IMR-90 (cell line): ENCODE measurements around the gene IFNL1. TPM values are rescaled to one million over a fixed set of nuclear protein-coding genes. Genes with fewer than 3 reads are reported as not detected.

ENCODE experiments used
- ATAC-seq: fragments of 200-7000 bp; cut with Tn5 transposase; 2 replicates; pipeline ENCODE4 v1.9.1; 2020; ENCODE audit warnings: low read depth, mild to moderate bottlenecking, moderate library complexity
- BruUV-seq: library from RNA; stranded (reverse); fragments of 400-500 nt; replicated peaks from 2 replicates; lab custom pipeline; 2021; lab: Mats Ljungman, UMichigan
- CTCF ChIA-PET: fragments of 300-600 bp; formaldehyde crosslinking; extraction: SDS; loops from one replicate; lab custom pipeline; 2021; ENCODE audit warnings: antibody characterized with exemption; lab: Yijun Ruan, JAX
- POLR2A ChIA-PET: fragments of 300-600 bp; sonication (Branson Sonifier 250); formaldehyde crosslinking; loops from one replicate; lab custom pipeline; 2022; ENCODE audit warnings: antibody characterized with exemption; ENCODE audit not compliant: unreplicated experiment; lab: Charles Lee
- DNase-seq: peaks from one replicate; pipeline ENCODE4 v3.0.0; 2013
- H2AFZ ChIP-seq: replicated peaks from 2 replicates; pipeline ENCODE3; 2013; ENCODE audit warnings: low read length, mild to moderate bottlenecking; ENCODE audit not compliant: poor library complexity
- H2AK5ac ChIP-seq: 2 replicates; pipeline ENCODE4 v1.6.1; 2013; ENCODE audit warnings: low read depth, low read length, inconsistent platforms
- H2AK9ac ChIP-seq: replicated peaks from 2 replicates; pipeline ENCODE3; 2013; ENCODE audit warnings: mild to moderate bottlenecking, low read depth, low read length, moderate library complexity; ENCODE audit not compliant: poor library complexity
- H2BK120ac ChIP-seq: 2 replicates; pipeline ENCODE4 v1.6.1; 2013; ENCODE audit warnings: low read depth, low read length, inconsistent platforms
- H2BK15ac ChIP-seq: 3 replicates; pipeline ENCODE4 v1.6.1; 2013; ENCODE audit warnings: low read depth, low read length, inconsistent platforms
- H2BK20ac ChIP-seq: 2 replicates; pipeline ENCODE4 v1.6.1; 2013; ENCODE audit warnings: low read depth, mild to moderate bottlenecking, inconsistent platforms, low read length, moderate library complexity
- H2BK5ac ChIP-seq: 2 replicates; pipeline ENCODE4 v1.6.1; 2013; ENCODE audit warnings: mild to moderate bottlenecking, low read depth, low read length, inconsistent platforms; ENCODE audit not compliant: poor library complexity, severe bottlenecking
- H3K14ac ChIP-seq: replicated peaks from 2 replicates; pipeline ENCODE4 v1.6.1; 2013; ENCODE audit warnings: low read depth, low read length, inconsistent platforms
- H3K18ac ChIP-seq: 2 replicates; pipeline ENCODE4 v1.6.1; 2013; ENCODE audit warnings: low read depth, low read length, control low read depth
- H3K23ac ChIP-seq: 2 replicates; pipeline ENCODE4 v1.6.1; 2013; ENCODE audit warnings: low read depth, low read length, inconsistent platforms
- H3K27ac ChIP-seq: 2 replicates; pipeline ENCODE4 v1.5.1; 2013; ENCODE audit warnings: mild to moderate bottlenecking, control low read depth, low read length; ENCODE audit not compliant: insufficient read depth
- H3K27me3 ChIP-seq: 2 replicates; pipeline ENCODE4 v1.6.1; 2013; ENCODE audit warnings: low read length; ENCODE audit not compliant: control insufficient read depth, insufficient read depth
- H3K36me3 ChIP-seq: 2 replicates; pipeline ENCODE4 v1.6.1; 2013; ENCODE audit warnings: low read length, mixed read lengths; ENCODE audit not compliant: control insufficient read depth, insufficient read depth
- H3K4ac ChIP-seq: 2 replicates; pipeline ENCODE4 v1.6.1; 2013; ENCODE audit warnings: low read depth, low read length, inconsistent platforms
- H3K4me1 ChIP-seq: 2 replicates; pipeline ENCODE4 v1.6.1; 2013; ENCODE audit warnings: low read length, mixed read lengths; ENCODE audit not compliant: control insufficient read depth, insufficient read depth
- H3K4me2 ChIP-seq: 2 replicates; pipeline ENCODE4 v1.6.1; 2013; ENCODE audit warnings: low read depth, mild to moderate bottlenecking, control low read depth, low read length, moderate library complexity
- H3K4me3 ChIP-seq: 2 replicates; pipeline ENCODE4 v1.5.1; 2013; ENCODE audit warnings: low read depth, mild to moderate bottlenecking, control low read depth, low read length, moderate library complexity; ENCODE audit not compliant: insufficient read depth
- H3K56ac ChIP-seq: 2 replicates; pipeline ENCODE4 v1.6.1; 2013; ENCODE audit warnings: low read length, inconsistent platforms; ENCODE audit not compliant: insufficient read depth; ENCODE audit errors: extremely low read depth
- H3K79me1 ChIP-seq, 2 experiments: 2 replicates each; pipeline ENCODE4 v1.6.1; 2013; ENCODE audit warnings: low read length in 2 of 2, inconsistent platforms in 1 of 2, low read depth in 1 of 2
- H3K9ac ChIP-seq: 2 replicates; pipeline ENCODE4 v1.6.1; 2013; ENCODE audit warnings: low read depth, low read length, control low read depth
- H3K9me1 ChIP-seq: 2 replicates; pipeline ENCODE4 v1.6.1; 2013; ENCODE audit warnings: low read length, inconsistent platforms; ENCODE audit not compliant: insufficient read depth
- H3K9me3 ChIP-seq: 2 replicates; pipeline ENCODE4 v1.6.1; 2013; ENCODE audit warnings: low read length; ENCODE audit not compliant: control insufficient read depth, insufficient read depth
- H4K20me1 ChIP-seq: 2 replicates; pipeline ENCODE4 v1.6.1; 2013; ENCODE audit warnings: low read length, inconsistent platforms; ENCODE audit not compliant: insufficient read depth
- H4K5ac ChIP-seq: 2 replicates; pipeline ENCODE4 v1.6.1; 2013; ENCODE audit warnings: mild to moderate bottlenecking, low read depth, low read length, control low read depth
- H4K8ac ChIP-seq, 2 experiments: 2 replicates each; pipeline ENCODE4 v1.6.1; 2013; ENCODE audit warnings: low read depth in 2 of 2, low read length in 2 of 2, control low read depth in 1 of 2, inconsistent platforms in 1 of 2
- H4K91ac ChIP-seq: 2 replicates; pipeline ENCODE4 v1.6.1; 2013; ENCODE audit warnings: low read depth, low read length, inconsistent platforms; ENCODE audit not compliant: insufficient read depth
- SMC3 ChIP-seq: fragments of 150-350 bp; IDR thresholded peaks from 2 replicates; pipeline ENCODE4 v1.6.1; 2016; ENCODE audit warnings: low read depth, mild to moderate bottlenecking, antibody characterized with exemption, low read length, moderate library complexity
- WGBS, 2 experiments: methylation state at CpG; one replicate each; pipeline versions ENCODE4 v1.1.5 to v1.1.7; 2013; ENCODE audit warnings: missing lambda C conversion rate in 2 of 2; ENCODE audit not compliant: insufficient read length in 1 of 2; ENCODE audit errors: extremely low coverage in 2 of 2; 5-methylcytosine and 5-hydroxymethylcytosine counted together
- dilution Hi-C: fragments of 300-500 bp; cut with HindIII; formaldehyde crosslinking; loops from one replicate; pipeline ENCODE4 v1.14.3; 2018; ENCODE audit warnings: low sequenced_read_pairs; ENCODE audit not compliant: unreplicated experiment
- in situ Hi-C: fragments of 300-500 bp; cut with MboI; formaldehyde crosslinking; loops from 3 replicates; pipeline ENCODE4 v1.14.3; 2019; ENCODE audit warnings: low sequenced_read_pairs, inconsistent platforms, mixed read lengths
- intact Hi-C: fragments of 100-400 bp; cut with micrococcal nuclease; formaldehyde crosslinking; loops from 2 replicates; pipeline ENCODE4 v1.10.0; 2022
- polyA plus RNA-seq, 3 experiments: library from polyadenylated mRNA; depleted of rRNA; stranded (reverse); fragments of >200 nt; gene quantifications; 2 replicates each; pipeline ENCODE4 v1.2.3, GENCODE V29; 2012; ENCODE audit warnings: low replicate concordance in 1 of 3
- total RNA-seq: library from RNA; depleted of rRNA; stranded (reverse); fragments of >200 nt; gene quantifications from 2 replicates; pipeline ENCODE4 v1.2.3, GENCODE V29; 2012
- TF ChIP-seq, protein P1 (sequence below): fragments of 150-350 bp; IDR thresholded peaks from 2 replicates; pipeline ENCODE4 v1.6.1; 2016; ENCODE audit warnings: low read depth, mild to moderate bottlenecking, low read length, moderate library complexity, borderline replicate concordance

The IFNL1 gene
- total and polyA plus RNA-seq, 2 of the 4 experiments (the other 2 are of a cell fraction): not detected

DNA sequence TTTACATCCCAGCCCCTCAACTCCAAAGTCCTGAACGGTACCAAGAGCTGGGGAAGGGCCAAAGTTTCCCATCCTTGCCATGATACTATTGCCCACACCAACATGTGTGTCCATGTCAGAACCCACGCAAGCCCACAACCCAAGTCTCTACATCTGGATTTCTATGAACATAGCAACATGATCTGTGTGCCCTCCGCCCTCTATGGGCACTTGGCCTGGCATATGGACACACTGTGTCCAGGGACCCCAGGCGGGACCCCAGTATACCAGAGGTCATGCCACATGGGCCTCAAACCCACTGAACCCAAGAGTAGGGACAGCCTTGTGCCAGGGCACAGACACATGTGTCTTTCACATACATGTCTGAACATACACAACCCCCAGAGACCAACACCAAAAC is 22.5 kb downstream of the IFNL1 start:
- Histone ChIP-seq H2BK5ac (no peak overlapping the region), H3K4ac (no peak overlapping the region), H3K27me3 (peaks cover 30% of the 10 kb centered on the region), H3K36me3 (no peaks in the 10 kb centered on the region), H2BK15ac (no peak overlapping the region), H3K79me1 (no peaks in the 10 kb centered on the region), H3K56ac (no peak overlapping the region), H4K20me1 (no peaks in the 10 kb centered on the region; the same call in 1 of the 2 replicates), H3K14ac (no peak overlapping the region), H2AK5ac (no peak overlapping the region), H2BK20ac (no peak overlapping the region), H2AFZ (no peak overlapping the region), H3K18ac (no peak overlapping the region), H3K9me3 (no peaks in the 10 kb centered on the region), H4K8ac (no peak overlapping the region), H3K4me3 (no peak overlapping the region), H3K27ac (no peak overlapping the region), H3K4me1 (peaks cover 2% of the 10 kb centered on the region; the same call in 1 of the 2 replicates), H2AK9ac (no peak overlapping the region), H2BK120ac (no peak overlapping the region), H3K23ac (no peak overlapping the region), H4K5ac (no peak overlapping the region), H3K9ac (no peak overlapping the region), H3K9me1 (no peaks in the 10 kb centered on the region), H4K91ac (no peak overlapping the region), H3K4me2 (no peak overlapping the region)
- in situ Hi-C loops (no loop called here), dilution Hi-C loops (no loop called here), intact Hi-C loops (no loop called here)
- TF ChIP-seq, protein P1, sequence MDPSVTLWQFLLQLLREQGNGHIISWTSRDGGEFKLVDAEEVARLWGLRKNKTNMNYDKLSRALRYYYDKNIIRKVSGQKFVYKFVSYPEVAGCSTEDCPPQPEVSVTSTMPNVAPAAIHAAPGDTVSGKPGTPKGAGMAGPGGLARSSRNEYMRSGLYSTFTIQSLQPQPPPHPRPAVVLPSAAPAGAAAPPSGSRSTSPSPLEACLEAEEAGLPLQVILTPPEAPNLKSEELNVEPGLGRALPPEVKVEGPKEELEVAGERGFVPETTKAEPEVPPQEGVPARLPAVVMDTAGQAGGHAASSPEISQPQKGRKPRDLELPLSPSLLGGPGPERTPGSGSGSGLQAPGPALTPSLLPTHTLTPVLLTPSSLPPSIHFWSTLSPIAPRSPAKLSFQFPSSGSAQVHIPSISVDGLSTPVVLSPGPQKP: no peak
- TF ChIP-seq SMC3: no peak
- DNase-seq: no peak
- WGBS, 2 experiments: no CpG with 5 or more reads among the region's 4 CpGs
- BruUV-seq: no TSS peak
- ATAC-seq: no peak
- ChIA-PET CTCF (no interaction called here), POLR2A (no interaction called here)
